ENCODE data around the gene SASH1. TPM values are rescaled to one million over a fixed set of nuclear protein-coding genes. Genes with fewer than 3 reads are reported as not detected.

Gene SASH1
- total and polyA plus RNA-seq, 9 of the 15 experiments (the other 6 are each of a cell fraction or from before 2014, with no cell fraction given): 0.35 to 3.5 (median 1.6) TPM

- TF ChIP-seq MYC (IDR thresholded peaks at IDR 0.05; ENCODE audit: low read depth, low read length) (peak; percentile 33; the same call in 1 of the 2 replicates), MYC (CRISPR knock-in tag; IDR thresholded peaks at IDR 0.05; ENCODE audit: borderline replicate concordance, low read depth) (no peak), ZNF408 (CRISPR knock-in tag; IDR thresholded peaks at IDR 0.05; ENCODE audit: low read depth) (no peak), E2F1 (CRISPR knock-in tag; IDR thresholded peaks at IDR 0.05) (no peak), POLR2H (tag; IDR thresholded peaks at IDR 0.05; ENCODE audit: low read depth) (no peak), MYBL2 (IDR thresholded peaks at IDR 0.05; ENCODE audit: low read depth) (no peak), MYBL2 (CRISPR knock-in tag; IDR thresholded peaks at IDR 0.05; ENCODE audit: borderline replicate concordance) (no peak), ATF6 (CRISPR knock-in tag; IDR thresholded peaks at IDR 0.05) (no peak), MTA3 (IDR thresholded peaks at IDR 0.05; ENCODE audit: borderline replicate concordance) (peak; percentile 35; the same call in 1 of the 2 replicates), ZBTB9 (CRISPR knock-in tag; IDR thresholded peaks at IDR 0.05) (no peak), HEY1 (CRISPR knock-in tag; IDR thresholded peaks at IDR 0.05; ENCODE audit: borderline replicate concordance) (no peak), RAD51 (IDR thresholded peaks at IDR 0.05; ENCODE audit: borderline replicate concordance, low read depth) (no peak), ATF7 (IDR thresholded peaks at IDR 0.05) (no peak), ZNF511 (CRISPR knock-in tag; IDR thresholded peaks at IDR 0.05) (no peak), NFIX (CRISPR knock-in tag; IDR thresholded peaks at IDR 0.05; ENCODE audit: low read depth) (no peak), STAG1 (CRISPR knock-in tag; IDR thresholded peaks at IDR 0.05; ENCODE audit: borderline replicate concordance) (0 out of 2 replicates have a peak, but pooled peaks have one; percentile 56), KAT2B (IDR thresholded peaks at IDR 0.05; ENCODE audit: low read depth, low read length) (no peak), SP1 (CRISPR knock-in tag; IDR thresholded peaks at IDR 0.05) (no peak), ZNF586 (CRISPR knock-in tag; conservative IDR thresholded peaks at IDR 0.05) (no peak)
Measured at GRCh38 chr6:148559848-148560433, 217.3 kb downstream of the SASH1 start (continued).
